ENCODE measurements around the gene MELTF. TPM values are rescaled to one million over a fixed set of nuclear protein-coding genes. Genes with fewer than 3 reads are reported as not detected.
A peak's percentile ranks its signal among the peaks of the same experiment; 100 is the strongest.

MELTF gene
- total and polyA plus RNA-seq, 9 of the 15 experiments (the other 6 are each of a cell fraction or from before 2014, with no cell fraction given): 0.35 to 10.5 (median 4.5) TPM

DNA sequence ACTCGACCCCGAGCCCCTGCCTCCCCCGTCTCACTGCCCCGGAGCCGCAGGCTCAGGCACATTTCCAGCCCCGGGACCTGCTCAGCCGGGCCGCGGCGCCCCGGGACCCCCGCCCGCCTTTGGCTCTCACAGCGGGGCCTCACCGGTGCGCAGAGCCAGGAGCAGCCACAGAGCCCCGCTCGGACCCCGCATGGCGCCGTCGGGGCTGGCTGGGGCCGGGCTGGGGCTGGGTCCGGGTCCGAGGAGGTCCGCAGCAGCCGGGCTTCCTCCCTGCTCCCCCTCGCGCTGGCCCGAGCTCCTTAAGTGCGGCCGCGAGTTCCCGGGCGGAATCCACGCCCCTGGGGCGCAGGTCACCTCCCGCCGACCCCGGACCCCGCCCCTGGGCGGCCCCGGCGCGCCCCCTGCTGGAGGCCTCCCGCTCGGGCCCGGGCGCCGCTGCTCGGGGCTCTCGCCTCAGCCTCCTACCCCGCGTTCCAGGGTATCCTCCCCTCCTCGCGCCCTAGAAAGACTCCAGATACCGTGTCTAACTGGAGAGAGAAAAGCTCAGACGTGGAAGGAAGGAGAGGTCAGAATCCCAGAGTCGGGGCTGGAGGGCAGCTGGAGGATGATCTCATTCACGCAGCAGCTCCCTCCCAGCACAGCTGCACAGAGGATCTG lies at the start of gene MELTF (continued):
- TF ChIP-seq, protein P1, sequence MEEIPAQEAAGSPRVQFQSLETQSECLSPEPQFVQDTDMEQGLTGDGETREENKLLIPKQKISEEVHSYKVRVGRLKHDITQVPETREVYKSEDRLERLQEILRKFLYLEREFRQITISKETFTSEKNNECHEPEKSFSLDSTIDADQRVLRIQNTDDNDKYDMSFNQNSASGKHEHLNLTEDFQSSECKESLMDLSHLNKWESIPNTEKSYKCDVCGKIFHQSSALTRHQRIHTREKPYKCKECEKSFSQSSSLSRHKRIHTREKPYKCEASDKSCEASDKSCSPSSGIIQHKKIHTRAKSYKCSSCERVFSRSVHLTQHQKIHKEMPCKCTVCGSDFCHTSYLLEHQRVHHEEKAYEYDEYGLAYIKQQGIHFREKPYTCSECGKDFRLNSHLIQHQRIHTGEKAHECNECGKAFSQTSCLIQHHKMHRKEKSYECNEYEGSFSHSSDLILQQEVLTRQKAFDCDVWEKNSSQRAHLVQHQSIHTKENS (CRISPR knock-in tag; IDR thresholded peaks at IDR 0.05): no peak
- 0 out of 2 replicates have a peak, but pooled peaks have one; percentile 81 for TF ChIP-seq KAT7 (CRISPR knock-in tag; IDR thresholded peaks at IDR 0.05; ENCODE audit: borderline replicate concordance)
- TF ChIP-seq, protein P2, sequence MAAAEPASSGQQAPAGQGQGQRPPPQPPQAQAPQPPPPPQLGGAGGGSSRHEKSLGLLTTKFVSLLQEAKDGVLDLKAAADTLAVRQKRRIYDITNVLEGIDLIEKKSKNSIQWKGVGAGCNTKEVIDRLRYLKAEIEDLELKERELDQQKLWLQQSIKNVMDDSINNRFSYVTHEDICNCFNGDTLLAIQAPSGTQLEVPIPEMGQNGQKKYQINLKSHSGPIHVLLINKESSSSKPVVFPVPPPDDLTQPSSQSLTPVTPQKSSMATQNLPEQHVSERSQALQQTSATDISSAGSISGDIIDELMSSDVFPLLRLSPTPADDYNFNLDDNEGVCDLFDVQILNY (CRISPR knock-in tag; IDR thresholded peaks at IDR 0.05): no peak
- TF ChIP-seq, protein P3, sequence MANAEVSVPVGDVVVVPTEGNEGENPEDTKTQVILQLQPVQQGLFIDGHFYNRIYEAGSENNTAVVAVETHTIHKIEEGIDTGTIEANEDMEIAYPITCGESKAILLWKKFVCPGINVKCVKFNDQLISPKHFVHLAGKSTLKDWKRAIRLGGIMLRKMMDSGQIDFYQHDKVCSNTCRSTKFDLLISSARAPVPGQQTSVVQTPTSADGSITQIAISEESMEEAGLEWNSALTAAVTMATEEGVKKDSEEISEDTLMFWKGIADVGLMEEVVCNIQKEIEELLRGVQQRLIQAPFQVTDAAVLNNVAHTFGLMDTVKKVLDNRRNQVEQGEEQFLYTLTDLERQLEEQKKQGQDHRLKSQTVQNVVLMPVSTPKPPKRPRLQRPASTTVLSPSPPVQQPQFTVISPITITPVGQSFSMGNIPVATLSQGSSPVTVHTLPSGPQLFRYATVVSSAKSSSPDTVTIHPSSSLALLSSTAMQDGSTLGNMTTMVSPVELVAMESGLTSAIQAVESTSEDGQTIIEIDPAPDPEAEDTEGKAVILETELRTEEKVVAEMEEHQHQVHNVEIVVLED (CRISPR knock-in tag; IDR thresholded peaks at IDR 0.05): no peak
- no peak for TF ChIP-seq POLR2AphosphoS2 (IDR thresholded peaks at IDR 0.05; ENCODE audit: low read length)
- peak; percentile 24; the same call in 1 of the 2 replicates for TF ChIP-seq MYC (IDR thresholded peaks at IDR 0.05; ENCODE audit: low read depth, low read length)
- TF ChIP-seq MYC (CRISPR knock-in tag; IDR thresholded peaks at IDR 0.05; ENCODE audit: borderline replicate concordance, low read depth): no peak
- TF ChIP-seq KLF1 (tag; IDR thresholded peaks at IDR 0.05): peak; percentile 79
- no peak for TF ChIP-seq ZNF589 (CRISPR knock-in tag; IDR thresholded peaks at IDR 0.05; ENCODE audit: low read depth)
- TF ChIP-seq, protein P4, sequence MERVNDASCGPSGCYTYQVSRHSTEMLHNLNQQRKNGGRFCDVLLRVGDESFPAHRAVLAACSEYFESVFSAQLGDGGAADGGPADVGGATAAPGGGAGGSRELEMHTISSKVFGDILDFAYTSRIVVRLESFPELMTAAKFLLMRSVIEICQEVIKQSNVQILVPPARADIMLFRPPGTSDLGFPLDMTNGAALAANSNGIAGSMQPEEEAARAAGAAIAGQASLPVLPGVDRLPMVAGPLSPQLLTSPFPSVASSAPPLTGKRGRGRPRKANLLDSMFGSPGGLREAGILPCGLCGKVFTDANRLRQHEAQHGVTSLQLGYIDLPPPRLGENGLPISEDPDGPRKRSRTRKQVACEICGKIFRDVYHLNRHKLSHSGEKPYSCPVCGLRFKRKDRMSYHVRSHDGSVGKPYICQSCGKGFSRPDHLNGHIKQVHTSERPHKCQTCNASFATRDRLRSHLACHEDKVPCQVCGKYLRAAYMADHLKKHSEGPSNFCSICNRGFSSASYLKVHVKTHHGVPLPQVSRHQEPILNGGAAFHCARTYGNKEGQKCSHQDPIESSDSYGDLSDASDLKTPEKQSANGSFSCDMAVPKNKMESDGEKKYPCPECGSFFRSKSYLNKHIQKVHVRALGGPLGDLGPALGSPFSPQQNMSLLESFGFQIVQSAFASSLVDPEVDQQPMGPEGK (CRISPR knock-in tag; IDR thresholded peaks at IDR 0.05; ENCODE audit: borderline replicate concordance): no peak
- TF ChIP-seq IRF2 (CRISPR knock-in tag; IDR thresholded peaks at IDR 0.05): no peak
- peak; percentile 65 for TF ChIP-seq RAD21 (CRISPR knock-in tag; conservative IDR thresholded peaks at IDR 0.05 in 1 of 2, IDR thresholded peaks at IDR 0.05 in 1 of 2)
- TF ChIP-seq, protein P5, sequence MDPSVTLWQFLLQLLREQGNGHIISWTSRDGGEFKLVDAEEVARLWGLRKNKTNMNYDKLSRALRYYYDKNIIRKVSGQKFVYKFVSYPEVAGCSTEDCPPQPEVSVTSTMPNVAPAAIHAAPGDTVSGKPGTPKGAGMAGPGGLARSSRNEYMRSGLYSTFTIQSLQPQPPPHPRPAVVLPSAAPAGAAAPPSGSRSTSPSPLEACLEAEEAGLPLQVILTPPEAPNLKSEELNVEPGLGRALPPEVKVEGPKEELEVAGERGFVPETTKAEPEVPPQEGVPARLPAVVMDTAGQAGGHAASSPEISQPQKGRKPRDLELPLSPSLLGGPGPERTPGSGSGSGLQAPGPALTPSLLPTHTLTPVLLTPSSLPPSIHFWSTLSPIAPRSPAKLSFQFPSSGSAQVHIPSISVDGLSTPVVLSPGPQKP (CRISPR knock-in tag; IDR thresholded peaks at IDR 0.05): no peak
- TF ChIP-seq, protein P6, sequence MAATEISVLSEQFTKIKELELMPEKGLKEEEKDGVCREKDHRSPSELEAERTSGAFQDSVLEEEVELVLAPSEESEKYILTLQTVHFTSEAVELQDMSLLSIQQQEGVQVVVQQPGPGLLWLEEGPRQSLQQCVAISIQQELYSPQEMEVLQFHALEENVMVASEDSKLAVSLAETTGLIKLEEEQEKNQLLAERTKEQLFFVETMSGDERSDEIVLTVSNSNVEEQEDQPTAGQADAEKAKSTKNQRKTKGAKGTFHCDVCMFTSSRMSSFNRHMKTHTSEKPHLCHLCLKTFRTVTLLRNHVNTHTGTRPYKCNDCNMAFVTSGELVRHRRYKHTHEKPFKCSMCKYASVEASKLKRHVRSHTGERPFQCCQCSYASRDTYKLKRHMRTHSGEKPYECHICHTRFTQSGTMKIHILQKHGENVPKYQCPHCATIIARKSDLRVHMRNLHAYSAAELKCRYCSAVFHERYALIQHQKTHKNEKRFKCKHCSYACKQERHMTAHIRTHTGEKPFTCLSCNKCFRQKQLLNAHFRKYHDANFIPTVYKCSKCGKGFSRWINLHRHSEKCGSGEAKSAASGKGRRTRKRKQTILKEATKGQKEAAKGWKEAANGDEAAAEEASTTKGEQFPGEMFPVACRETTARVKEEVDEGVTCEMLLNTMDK (IDR thresholded peaks at IDR 0.05; ENCODE audit: borderline replicate concordance, insufficient read depth, low read depth, low read length, poor library complexity, severe bottlenecking): peak; percentile 94

Measured in K562 (cell line).